Epithelial cell of alveolus of lung (primary cell): ENCODE measurements around the gene CTSK. TPM values are rescaled to one million over a fixed set of nuclear protein-coding genes. Genes with fewer than 3 reads are reported as not detected.

Source experiments
- total RNA-seq: library from RNA; depleted of rRNA; stranded (reverse); fragments of >200 nt; gene quantifications from 2 replicates; pipeline ENCODE4 v1.2.1, GENCODE V29; 2015

CTSK gene
- total RNA-seq = 27.4 and 136 TPM in 2 replicates

GRCh38 chr1:150808121-150808520 lies at the start of gene CTSK:
Gene CTSK, minus strand, starts transcription at chr1:150808260. Its CDS starts 1,455 bp downstream, at chr1:150806805.

DNA sequence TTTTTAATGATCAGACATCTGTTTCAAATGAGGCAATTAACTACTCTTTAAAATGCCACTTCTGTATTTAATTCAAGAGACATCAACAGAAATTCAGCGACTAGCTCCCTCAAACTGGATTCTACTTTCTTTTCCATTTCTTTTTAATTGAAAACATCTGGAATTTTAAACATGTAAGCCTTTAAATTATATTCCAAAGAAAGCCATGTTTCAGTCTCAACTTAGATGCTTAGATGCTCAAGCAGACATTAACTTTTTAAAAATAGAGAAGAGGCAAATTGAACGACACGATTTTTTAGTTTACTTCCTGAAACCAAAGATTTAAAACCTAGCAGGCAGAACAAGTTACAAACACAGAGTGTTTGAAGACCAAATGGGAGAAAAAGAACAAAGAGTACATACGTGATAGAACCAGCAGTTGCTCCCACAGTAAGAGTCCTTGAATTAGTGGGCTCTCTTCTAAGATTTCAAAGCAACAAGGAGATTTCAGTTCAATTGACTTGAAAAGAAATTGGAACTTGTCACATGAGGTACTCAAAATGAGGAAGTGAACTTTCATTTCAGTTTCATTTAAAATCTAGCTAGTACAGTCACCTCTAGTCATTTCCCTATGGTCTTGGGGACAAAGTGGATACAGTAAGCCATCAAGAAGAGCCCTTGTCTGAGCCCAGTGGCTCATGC lies 42.6 kb downstream of the CTSK start, which contains the start of gene CTSS:
Gene CTSS, minus strand, starts transcription at position 483 of the 681 bp plus-strand sequence. CDS start 1,015 bp downstream, outside the sequence.

Other genes starting within 250 kb of the CTSK start
- 187 and 309 TPM in 2 replicates for gene MCL1, start 228.7 kb downstream of the CTSK start, total RNA-seq
- 80.5 and 123 TPM in 2 replicates for gene ENSA, start 178.6 kb downstream of the CTSK start, total RNA-seq
- 16.0 and 18.1 TPM in 2 replicates for gene GOLPH3L, start 111.1 kb downstream of the CTSK start, total RNA-seq
- gene HORMAD1, start 87.4 kb downstream of the CTSK start, total RNA-seq = 0.26 TPM in 1 of 2 replicates, not detected in the other
- 2.2 and 25.2 TPM in 2 replicates for gene CTSS, start 42.5 kb downstream of the CTSK start, total RNA-seq
- gene ARNT, start 68.3 kb upstream of the CTSK start, total RNA-seq = 23.5 and 58.0 TPM in 2 replicates
- gene CTXND2, start 78.9 kb upstream of the CTSK start, total RNA-seq = not detected in 2 replicates
- gene SETDB1, start 118.1 kb upstream of the CTSK start, total RNA-seq = 20.0 and 24.9 TPM in 2 replicates
- 124 and 274 TPM in 2 replicates for gene CERS2, start 166.6 kb upstream of the CTSK start, total RNA-seq
- 0.13 TPM in 1 of 2 replicates, not detected in the other for gene ANXA9, start 174.0 kb upstream of the CTSK start, total RNA-seq
- 7.8 and 18.1 TPM in 2 replicates for gene MINDY1, start 198.6 kb upstream of the CTSK start, total RNA-seq
- 11.8 and 28.0 TPM in 2 replicates for gene PRUNE1, start 200.2 kb upstream of the CTSK start, total RNA-seq
- gene BNIPL, start 228.3 kb upstream of the CTSK start, total RNA-seq = 0.13 and 2.3 TPM in 2 replicates
- 3.0 and 3.9 TPM in 2 replicates for gene C1orf56, start 239.5 kb upstream of the CTSK start, total RNA-seq